ENCODE data around the gene COPB1.

COPB1 gene

DNA sequence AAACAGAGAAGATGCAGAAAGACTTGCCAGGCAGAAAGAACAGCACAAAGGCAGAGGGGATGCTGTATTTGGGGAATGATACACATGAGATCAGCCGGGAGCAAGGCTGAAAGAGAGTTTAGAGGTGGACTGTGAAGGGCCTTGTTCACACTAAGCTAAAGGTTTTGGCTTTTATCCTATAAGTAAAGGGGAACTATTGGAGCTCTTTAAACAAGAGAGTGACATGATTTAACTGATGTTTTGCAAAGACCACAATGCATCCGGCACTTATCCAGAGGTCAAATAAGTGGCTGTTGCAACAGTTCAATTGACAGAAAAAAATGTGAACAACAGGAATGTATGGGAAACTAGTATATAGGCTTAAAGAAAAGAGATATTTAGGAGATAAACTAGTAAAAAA, 76.0 kb downstream of the COPB1 start:
- TF ChIP-seq ZFP3 (CRISPR knock-in tag; IDR thresholded peaks at IDR 0.05) (no peak), ARNTL (CRISPR knock-in tag; IDR thresholded peaks at IDR 0.05; ENCODE audit: borderline replicate concordance, low read depth) (no peak), ZNF565 (CRISPR knock-in tag; conservative IDR thresholded peaks at IDR 0.05; ENCODE audit: low read depth) (no peak), TCF4 (CRISPR knock-in tag; IDR thresholded peaks at IDR 0.05; ENCODE audit: borderline replicate concordance) (no peak)
- no peak for ATAC-seq

DNA sequence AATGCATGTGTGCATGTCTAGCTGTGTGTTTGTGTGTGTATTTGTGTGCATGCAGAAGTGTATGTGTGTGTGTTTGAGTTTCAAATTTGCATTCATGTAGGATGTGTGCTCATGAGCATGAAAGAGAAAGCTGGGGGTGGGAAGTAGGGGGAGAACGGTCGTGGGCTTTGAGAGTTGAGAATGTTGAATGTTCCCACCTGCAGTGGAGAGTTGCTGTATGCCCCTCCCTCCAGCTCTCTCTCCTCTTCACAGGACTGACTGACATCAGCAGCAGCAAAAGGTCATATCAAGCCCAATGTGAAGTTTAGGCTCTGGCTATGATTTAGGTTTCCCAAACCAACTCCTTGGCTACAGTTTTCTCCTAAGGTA, 76.8 kb downstream of the COPB1 start:
- TF ChIP-seq, protein P1, sequence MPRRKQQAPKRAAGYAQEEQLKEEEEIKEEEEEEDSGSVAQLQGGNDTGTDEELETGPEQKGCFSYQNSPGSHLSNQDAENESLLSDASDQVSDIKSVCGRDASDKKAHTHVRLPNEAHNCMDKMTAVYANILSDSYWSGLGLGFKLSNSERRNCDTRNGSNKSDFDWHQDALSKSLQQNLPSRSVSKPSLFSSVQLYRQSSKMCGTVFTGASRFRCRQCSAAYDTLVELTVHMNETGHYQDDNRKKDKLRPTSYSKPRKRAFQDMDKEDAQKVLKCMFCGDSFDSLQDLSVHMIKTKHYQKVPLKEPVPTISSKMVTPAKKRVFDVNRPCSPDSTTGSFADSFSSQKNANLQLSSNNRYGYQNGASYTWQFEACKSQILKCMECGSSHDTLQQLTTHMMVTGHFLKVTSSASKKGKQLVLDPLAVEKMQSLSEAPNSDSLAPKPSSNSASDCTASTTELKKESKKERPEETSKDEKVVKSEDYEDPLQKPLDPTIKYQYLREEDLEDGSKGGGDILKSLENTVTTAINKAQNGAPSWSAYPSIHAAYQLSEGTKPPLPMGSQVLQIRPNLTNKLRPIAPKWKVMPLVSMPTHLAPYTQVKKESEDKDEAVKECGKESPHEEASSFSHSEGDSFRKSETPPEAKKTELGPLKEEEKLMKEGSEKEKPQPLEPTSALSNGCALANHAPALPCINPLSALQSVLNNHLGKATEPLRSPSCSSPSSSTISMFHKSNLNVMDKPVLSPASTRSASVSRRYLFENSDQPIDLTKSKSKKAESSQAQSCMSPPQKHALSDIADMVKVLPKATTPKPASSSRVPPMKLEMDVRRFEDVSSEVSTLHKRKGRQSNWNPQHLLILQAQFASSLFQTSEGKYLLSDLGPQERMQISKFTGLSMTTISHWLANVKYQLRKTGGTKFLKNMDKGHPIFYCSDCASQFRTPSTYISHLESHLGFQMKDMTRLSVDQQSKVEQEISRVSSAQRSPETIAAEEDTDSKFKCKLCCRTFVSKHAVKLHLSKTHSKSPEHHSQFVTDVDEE (CRISPR knock-in tag; IDR thresholded peaks at IDR 0.05): no peak
- TF ChIP-seq ESRRG (CRISPR knock-in tag; IDR thresholded peaks at IDR 0.05): no peak
- TF ChIP-seq TCF4 (CRISPR knock-in tag; IDR thresholded peaks at IDR 0.05; ENCODE audit: borderline replicate concordance): no peak
- no peak for TF ChIP-seq ISL1 (CRISPR knock-in tag; IDR thresholded peaks at IDR 0.05)
- no peak for TF ChIP-seq ZNF8 (CRISPR knock-in tag; IDR thresholded peaks at IDR 0.05)
- no peak for TF ChIP-seq SNAI2 (CRISPR knock-in tag; IDR thresholded peaks at IDR 0.05)
- TF ChIP-seq ZNF565 (CRISPR knock-in tag; conservative IDR thresholded peaks at IDR 0.05; ENCODE audit: low read depth): no peak
- TF ChIP-seq RARB (CRISPR knock-in tag; IDR thresholded peaks at IDR 0.05): no peak
- TF ChIP-seq, protein P2, sequence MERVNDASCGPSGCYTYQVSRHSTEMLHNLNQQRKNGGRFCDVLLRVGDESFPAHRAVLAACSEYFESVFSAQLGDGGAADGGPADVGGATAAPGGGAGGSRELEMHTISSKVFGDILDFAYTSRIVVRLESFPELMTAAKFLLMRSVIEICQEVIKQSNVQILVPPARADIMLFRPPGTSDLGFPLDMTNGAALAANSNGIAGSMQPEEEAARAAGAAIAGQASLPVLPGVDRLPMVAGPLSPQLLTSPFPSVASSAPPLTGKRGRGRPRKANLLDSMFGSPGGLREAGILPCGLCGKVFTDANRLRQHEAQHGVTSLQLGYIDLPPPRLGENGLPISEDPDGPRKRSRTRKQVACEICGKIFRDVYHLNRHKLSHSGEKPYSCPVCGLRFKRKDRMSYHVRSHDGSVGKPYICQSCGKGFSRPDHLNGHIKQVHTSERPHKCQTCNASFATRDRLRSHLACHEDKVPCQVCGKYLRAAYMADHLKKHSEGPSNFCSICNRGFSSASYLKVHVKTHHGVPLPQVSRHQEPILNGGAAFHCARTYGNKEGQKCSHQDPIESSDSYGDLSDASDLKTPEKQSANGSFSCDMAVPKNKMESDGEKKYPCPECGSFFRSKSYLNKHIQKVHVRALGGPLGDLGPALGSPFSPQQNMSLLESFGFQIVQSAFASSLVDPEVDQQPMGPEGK (CRISPR knock-in tag; IDR thresholded peaks at IDR 0.05; ENCODE audit: borderline replicate concordance): no peak
- no peak for TF ChIP-seq ZC3H10 (CRISPR knock-in tag; IDR thresholded peaks at IDR 0.05)
- no peak for TF ChIP-seq BACH2 (CRISPR knock-in tag; IDR thresholded peaks at IDR 0.05; ENCODE audit: borderline replicate concordance)
- no peak for TF ChIP-seq CSDC2 (CRISPR knock-in tag; IDR thresholded peaks at IDR 0.05)
- no peak for TF ChIP-seq OSR1 (CRISPR knock-in tag; IDR thresholded peaks at IDR 0.05)
- TF ChIP-seq, protein P3, sequence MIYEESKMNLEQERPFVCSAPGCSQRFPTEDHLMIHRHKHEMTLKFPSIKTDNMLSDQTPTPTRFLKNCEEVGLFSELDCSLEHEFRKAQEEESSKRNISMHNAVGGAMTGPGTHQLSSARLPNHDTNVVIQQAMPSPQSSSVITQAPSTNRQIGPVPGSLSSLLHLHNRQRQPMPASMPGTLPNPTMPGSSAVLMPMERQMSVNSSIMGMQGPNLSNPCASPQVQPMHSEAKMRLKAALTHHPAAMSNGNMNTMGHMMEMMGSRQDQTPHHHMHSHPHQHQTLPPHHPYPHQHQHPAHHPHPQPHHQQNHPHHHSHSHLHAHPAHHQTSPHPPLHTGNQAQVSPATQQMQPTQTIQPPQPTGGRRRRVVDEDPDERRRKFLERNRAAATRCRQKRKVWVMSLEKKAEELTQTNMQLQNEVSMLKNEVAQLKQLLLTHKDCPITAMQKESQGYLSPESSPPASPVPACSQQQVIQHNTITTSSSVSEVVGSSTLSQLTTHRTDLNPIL (CRISPR knock-in tag; IDR thresholded peaks at IDR 0.05; ENCODE audit: low read depth): no peak
- TF ChIP-seq, protein P4, sequence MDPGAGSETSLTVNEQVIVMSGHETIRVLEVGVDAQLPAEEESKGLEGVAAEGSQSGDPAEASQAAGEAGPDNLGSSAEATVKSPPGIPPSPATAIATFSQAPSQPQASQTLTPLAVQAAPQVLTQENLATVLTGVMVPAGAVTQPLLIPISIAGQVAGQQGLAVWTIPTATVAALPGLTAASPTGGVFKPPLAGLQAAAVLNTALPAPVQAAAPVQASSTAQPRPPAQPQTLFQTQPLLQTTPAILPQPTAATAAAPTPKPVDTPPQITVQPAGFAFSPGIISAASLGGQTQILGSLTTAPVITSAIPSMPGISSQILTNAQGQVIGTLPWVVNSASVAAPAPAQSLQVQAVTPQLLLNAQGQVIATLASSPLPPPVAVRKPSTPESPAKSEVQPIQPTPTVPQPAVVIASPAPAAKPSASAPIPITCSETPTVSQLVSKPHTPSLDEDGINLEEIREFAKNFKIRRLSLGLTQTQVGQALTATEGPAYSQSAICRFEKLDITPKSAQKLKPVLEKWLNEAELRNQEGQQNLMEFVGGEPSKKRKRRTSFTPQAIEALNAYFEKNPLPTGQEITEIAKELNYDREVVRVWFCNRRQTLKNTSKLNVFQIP (CRISPR knock-in tag; IDR thresholded peaks at IDR 0.05; ENCODE audit: borderline replicate concordance, low read depth): no peak
- no peak for TF ChIP-seq ZNF70 (CRISPR knock-in tag; IDR thresholded peaks at IDR 0.05)
- TF ChIP-seq GLIS3 (CRISPR knock-in tag; IDR thresholded peaks at IDR 0.05): no peak
- TF ChIP-seq, protein P5, sequence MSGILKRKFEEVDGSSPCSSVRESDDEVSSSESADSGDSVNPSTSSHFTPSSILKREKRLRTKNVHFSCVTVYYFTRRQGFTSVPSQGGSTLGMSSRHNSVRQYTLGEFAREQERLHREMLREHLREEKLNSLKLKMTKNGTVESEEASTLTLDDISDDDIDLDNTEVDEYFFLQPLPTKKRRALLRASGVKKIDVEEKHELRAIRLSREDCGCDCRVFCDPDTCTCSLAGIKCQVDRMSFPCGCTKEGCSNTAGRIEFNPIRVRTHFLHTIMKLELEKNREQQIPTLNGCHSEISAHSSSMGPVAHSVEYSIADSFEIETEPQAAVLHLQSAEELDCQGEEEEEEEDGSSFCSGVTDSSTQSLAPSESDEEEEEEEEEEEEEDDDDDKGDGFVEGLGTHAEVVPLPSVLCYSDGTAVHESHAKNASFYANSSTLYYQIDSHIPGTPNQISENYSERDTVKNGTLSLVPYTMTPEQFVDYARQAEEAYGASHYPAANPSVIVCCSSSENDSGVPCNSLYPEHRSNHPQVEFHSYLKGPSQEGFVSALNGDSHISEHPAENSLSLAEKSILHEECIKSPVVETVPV (CRISPR knock-in tag; IDR thresholded peaks at IDR 0.05): no peak
- ATAC-seq: peak; percentile 16

DNA sequence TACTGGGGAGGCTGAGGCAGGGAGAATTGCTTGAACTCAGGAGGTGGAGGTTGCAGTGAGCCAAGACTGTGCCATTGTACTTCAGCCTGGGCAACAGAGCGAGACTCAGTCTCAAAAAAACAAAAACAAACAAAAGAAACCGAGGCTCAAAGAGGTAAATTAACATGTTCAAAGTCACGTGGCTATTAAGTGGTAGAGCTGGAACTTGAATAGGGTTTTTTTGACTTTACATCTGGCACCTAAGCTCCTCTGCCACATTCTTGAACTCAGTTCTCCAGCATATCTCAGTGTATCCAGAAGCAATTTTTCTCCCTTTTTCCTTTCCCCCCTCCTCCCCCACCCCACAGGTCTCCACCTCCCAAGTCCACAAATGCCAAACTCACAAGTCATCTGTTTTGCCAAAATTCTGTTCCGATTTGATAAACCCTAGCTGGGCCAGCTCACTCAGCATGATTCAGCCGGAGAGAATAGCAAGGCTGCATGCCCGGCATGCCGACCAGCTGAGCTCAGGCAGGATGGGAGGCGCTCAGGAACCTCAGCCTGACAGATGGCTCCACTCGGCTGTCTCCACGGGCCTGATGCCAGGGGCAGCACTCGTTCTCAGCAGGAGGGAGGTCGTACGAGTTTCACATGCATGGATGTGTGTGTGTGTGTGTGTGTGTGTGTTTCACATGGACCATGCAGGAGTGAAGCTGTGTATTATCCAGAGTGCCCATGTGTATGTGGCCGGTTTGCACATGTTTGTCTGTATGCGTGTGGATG, 77.4 kb downstream of the COPB1 start:
- ATAC-seq: peak; percentile 99
- TF ChIP-seq, protein P2 (CRISPR knock-in tag; IDR thresholded peaks at IDR 0.05; ENCODE audit: borderline replicate concordance): peak; percentile 77
- 0 out of 2 replicates have a peak, but pooled peaks have one; percentile 27 for TF ChIP-seq TCF4 (CRISPR knock-in tag; IDR thresholded peaks at IDR 0.05; ENCODE audit: borderline replicate concordance)
- TF ChIP-seq ZNF8 (CRISPR knock-in tag; IDR thresholded peaks at IDR 0.05): no peak
- TF ChIP-seq ISL1 (CRISPR knock-in tag; IDR thresholded peaks at IDR 0.05): peak; percentile 63
- TF ChIP-seq, protein P3 (CRISPR knock-in tag; IDR thresholded peaks at IDR 0.05; ENCODE audit: low read depth): peak; percentile 89
- no peak for TF ChIP-seq TOX (CRISPR knock-in tag; IDR thresholded peaks at IDR 0.05; ENCODE audit: borderline replicate concordance)
- TF ChIP-seq GLIS3 (CRISPR knock-in tag; IDR thresholded peaks at IDR 0.05): 0 out of 2 replicates have a peak, but pooled peaks have one; percentile 15
- TF ChIP-seq, protein P1 (CRISPR knock-in tag; IDR thresholded peaks at IDR 0.05): 0 out of 2 replicates have a peak, but pooled peaks have one; percentile 37

Measured in SK-N-SH treated with all-trans-retinoic acid at 6 μM for 48 hours (cell line).